H1 (cell line): Measurements from ENCODE around the gene LKAAEAR1. TPM values are rescaled to one million over a fixed set of nuclear protein-coding genes. Genes with fewer than 3 reads are reported as not detected.

ENCODE experiments used
- CTCF ChIA-PET: fragments of 300-600 bp; sonication (Branson Sonifier 250); formaldehyde crosslinking; loops from one replicate; lab custom pipeline; 2021; ENCODE audit not compliant: partially characterized antibody; lab: Charles Lee
- POLR2A ChIA-PET: fragments of 300-600 bp; sonication (Branson Sonifier 250); formaldehyde crosslinking; loops from one replicate; lab custom pipeline; 2021; ENCODE audit warnings: inconsistent platforms; ENCODE audit not compliant: partially characterized antibody; lab: Charles Lee
- DNase-seq, 2 experiments: peaks; one replicate each; pipeline versions ENCODE4 v3.0.0 to v3.0.0-alpha.2; 2010 to 2022; ENCODE audit warnings: low spot score in 2 of 2, low read depth in 1 of 2, mixed read lengths in 1 of 2
- FAIRE-seq: peaks from 2 replicates; lab custom pipeline; 2011; peaks lifted over from hg19 to GRCh38; lab: Jason Lieb, UNC
- H2AFZ ChIP-seq: 2 replicates; pipeline ENCODE4 v1.8.1; 2012; ENCODE audit warnings: low read length, inconsistent platforms
- H2AK5ac ChIP-seq: 2 replicates; pipeline ENCODE4 v1.6.1; 2013; ENCODE audit warnings: low read depth, low read length
- H2BK120ac ChIP-seq: replicated peaks from 2 replicates; pipeline ENCODE3; 2013; ENCODE audit warnings: low read depth, low read length, inconsistent platforms
- H2BK12ac ChIP-seq: 2 replicates; pipeline ENCODE4 v1.6.1; 2013; ENCODE audit warnings: low read depth, low read length
- H2BK15ac ChIP-seq: 2 replicates; pipeline ENCODE4 v1.6.1; 2013; ENCODE audit warnings: low read length
- H2BK20ac ChIP-seq: 2 replicates; pipeline ENCODE4 v1.6.1; 2013; ENCODE audit warnings: low read length
- H2BK5ac ChIP-seq: 2 replicates; pipeline ENCODE4 v1.6.1; 2013; ENCODE audit warnings: low read depth, low read length
- H3K14ac ChIP-seq: 2 replicates; pipeline ENCODE4 v1.6.1; 2013; ENCODE audit warnings: inconsistent platforms; ENCODE audit not compliant: insufficient read length
- H3K18ac ChIP-seq: 2 replicates; pipeline ENCODE4 v1.6.1; 2013; ENCODE audit warnings: low read length; ENCODE audit errors: extremely low read depth
- H3K23ac ChIP-seq: 2 replicates; pipeline ENCODE4 v1.6.1; 2013; ENCODE audit warnings: inconsistent platforms; ENCODE audit not compliant: insufficient read length
- H3K23me2 ChIP-seq: 2 replicates; pipeline ENCODE4 v1.6.1; 2013; ENCODE audit warnings: low read depth, low read length
- H3K27ac ChIP-seq: 2 replicates; pipeline ENCODE4 v1.6.1; 2011; ENCODE audit warnings: low read depth, low read length, inconsistent platforms
- H3K27me3 ChIP-seq, 4 experiments: replicated peaks in 1 of 4; 1 replicate in 1 of 4; 2 replicates in 3 of 4; pipeline versions ENCODE4 v1.6.1 to v1.8.1; 2011 to 2013; ENCODE audit warnings: low read length in 3 of 4, mild to moderate bottlenecking in 3 of 4, inconsistent platforms in 2 of 4, mixed read lengths in 2 of 4, moderate library complexity in 1 of 4; ENCODE audit not compliant: control insufficient read depth in 3 of 4, insufficient read depth in 3 of 4; ENCODE audit errors: extremely low read depth in 1 of 4
- H3K36me3 ChIP-seq, 4 experiments: 2 replicates each; pipeline versions ENCODE4 v1.6.1 to v1.8.1; 2011 to 2013; ENCODE audit warnings: mild to moderate bottlenecking in 4 of 4, low read length in 3 of 4, moderate library complexity in 2 of 4, control low read depth in 1 of 4, inconsistent platforms in 1 of 4; ENCODE audit not compliant: insufficient read depth in 4 of 4, control insufficient read depth in 2 of 4
- H3K4ac ChIP-seq: replicated peaks from 2 replicates; pipeline ENCODE3; 2013; ENCODE audit warnings: low read length, low read depth, mixed read lengths, inconsistent platforms; ENCODE audit not compliant: insufficient read length
- H3K4me1 ChIP-seq, 4 experiments: replicated peaks in 1 of 4; 1 replicate in 1 of 4; 2 replicates in 3 of 4; pipeline versions ENCODE4 v1.6.1 to v1.8.1; 2011 to 2013; ENCODE audit warnings: low read length in 3 of 4, inconsistent platforms in 2 of 4, mixed read lengths in 1 of 4; ENCODE audit not compliant: insufficient read depth in 4 of 4, control insufficient read depth in 3 of 4
- H3K4me2 ChIP-seq, 2 experiments: 2 replicates each; pipeline versions ENCODE4 v1.6.1 to v1.8.1; 2011 to 2013; ENCODE audit warnings: low read depth in 2 of 2, low read length in 2 of 2, control low read depth in 1 of 2, inconsistent platforms in 1 of 2, mild to moderate bottlenecking in 1 of 2; ENCODE audit not compliant: insufficient read depth in 1 of 2
- H3K4me3 ChIP-seq, 4 experiments: fragments of 200-600, 300-600 bp in 1 of 4; sonication (generic), shearing (Covaris generic), sonication (Bioruptor Twin) in 1 of 4; 2 replicates each; pipeline versions ENCODE4 v1.5.1 to v1.8.1; 2011 to 2016; ENCODE audit warnings: low read length in 4 of 4, low read depth in 3 of 4, control low read depth in 2 of 4, inconsistent platforms in 2 of 4, mild to moderate bottlenecking in 2 of 4, mixed read lengths in 1 of 4, moderate library complexity in 1 of 4; ENCODE audit not compliant: insufficient read depth in 2 of 4; ENCODE audit errors: extremely low read depth in 1 of 4
- H3K56ac ChIP-seq: replicated peaks from 2 replicates; pipeline ENCODE3; 2013; ENCODE audit warnings: low read depth, mild to moderate bottlenecking, mixed read lengths, low read length, inconsistent platforms; ENCODE audit not compliant: insufficient read length
- H3K79me1 ChIP-seq: 2 replicates; pipeline ENCODE4 v1.6.1; 2013; ENCODE audit warnings: low read depth, low read length, control low read depth
- H3K79me2 ChIP-seq, 2 experiments: 2 replicates each; pipeline versions ENCODE4 v1.6.1 to v1.8.1; 2012 to 2013; ENCODE audit warnings: low read length in 2 of 2, mild to moderate bottlenecking in 2 of 2, inconsistent platforms in 1 of 2; ENCODE audit not compliant: insufficient read depth in 2 of 2, control insufficient read depth in 1 of 2
- H3K9ac ChIP-seq, 4 experiments: replicated peaks in 1 of 4; 1 replicate in 1 of 4; 2 replicates in 3 of 4; pipeline versions ENCODE4 v1.6.1 to v1.8.1; 2011 to 2013; ENCODE audit warnings: low read depth in 3 of 4, low read length in 3 of 4, control low read depth in 2 of 4, mild to moderate bottlenecking in 2 of 4, moderate library complexity in 2 of 4, inconsistent platforms in 1 of 4; ENCODE audit errors: extremely low read depth in 1 of 4
- H3K9me3 ChIP-seq, 2 experiments: 2 replicates each; pipeline versions ENCODE4 v1.6.1 to v1.8.1; 2012 to 2013; ENCODE audit warnings: mild to moderate bottlenecking in 2 of 2, moderate library complexity in 2 of 2, control low read depth in 1 of 2, inconsistent platforms in 1 of 2, low read depth in 1 of 2, low read length in 1 of 2, mixed read lengths in 1 of 2; ENCODE audit not compliant: insufficient read depth in 2 of 2
- H4K20me1 ChIP-seq, 2 experiments: replicated peaks in 1 of 2; 2 replicates each; pipeline versions ENCODE3 to v1.8.1; 2011 to 2013; ENCODE audit warnings: inconsistent platforms in 2 of 2, low read length in 2 of 2, mild to moderate bottlenecking in 1 of 2; ENCODE audit not compliant: insufficient read depth in 2 of 2, control insufficient read depth in 1 of 2
- H4K5ac ChIP-seq: 2 replicates; pipeline ENCODE4 v1.6.1; 2013; ENCODE audit warnings: low read length, low read depth, mixed read lengths, inconsistent platforms; ENCODE audit not compliant: insufficient read length
- H4K8ac ChIP-seq: 2 replicates; pipeline ENCODE4 v1.8.0; 2013; ENCODE audit warnings: mild to moderate bottlenecking, moderate library complexity, low read length, inconsistent platforms; ENCODE audit not compliant: insufficient read depth; ENCODE audit errors: extremely low read depth
- H4K91ac ChIP-seq: replicated peaks from 2 replicates; pipeline ENCODE3; 2013; ENCODE audit warnings: low read length, mixed read lengths, inconsistent platforms; ENCODE audit not compliant: insufficient read length
- ATF3 ChIP-seq: IDR thresholded peaks from 2 replicates; pipeline ENCODE4 v1.6.1; 2011; ENCODE audit warnings: low read depth, mild to moderate bottlenecking, low read length; ENCODE audit not compliant: insufficient read depth
- BACH1 ChIP-seq: IDR thresholded peaks from 2 replicates; pipeline ENCODE4 v1.6.1; 2012; ENCODE audit warnings: low read length, improper control_type of control experiment
- CTBP2 ChIP-seq: IDR thresholded peaks from 2 replicates; pipeline ENCODE4 v1.7.0; 2011; ENCODE audit warnings: borderline replicate concordance, mild to moderate bottlenecking, moderate library complexity, mixed read lengths, low read length; ENCODE audit not compliant: insufficient read depth, insufficient read length
- GTF2F1 ChIP-seq: IDR thresholded peaks from 2 replicates; pipeline ENCODE4 v1.6.1; 2012; ENCODE audit warnings: low read depth, low read length, improper control_type of control experiment, borderline replicate concordance
- JUND ChIP-seq: IDR thresholded peaks from 2 replicates; pipeline ENCODE4 v1.6.1; 2011; ENCODE audit warnings: mild to moderate bottlenecking, improper control_type of control experiment, low read length
- KDM4A ChIP-seq: IDR thresholded peaks from one replicate; pipeline ENCODE4 v1.7.1; 2012; ENCODE audit warnings: low read depth, mild to moderate bottlenecking, moderate library complexity, low read length, inconsistent platforms; ENCODE audit not compliant: severe bottlenecking
- RXRA ChIP-seq: IDR thresholded peaks from 2 replicates; pipeline ENCODE4 v1.6.1; 2011; ENCODE audit warnings: low read depth, mild to moderate bottlenecking, low read length, moderate library complexity; ENCODE audit not compliant: insufficient read depth
- SIN3A ChIP-seq, 2 experiments: IDR thresholded peaks in 1 of 2; conservative IDR thresholded peaks in 1 of 2; 2 replicates each; pipeline ENCODE4 v1.6.1; 2011 to 2012; ENCODE audit warnings: low read length in 2 of 2, improper control_type of control experiment in 1 of 2, low read depth in 1 of 2, mild to moderate bottlenecking in 1 of 2
- WGBS, 2 experiments: shearing (Covaris generic) in 1 of 2; methylation state at CpG; one replicate each; pipeline versions ENCODE4 v1.1.6 to v1.1.7; 2013 to 2015; ENCODE audit warnings: low lambda C conversion rate in 2 of 2, mixed read lengths in 2 of 2, inconsistent platforms in 1 of 2, low coverage in 1 of 2, missing lambda C conversion rate in 1 of 2; ENCODE audit not compliant: insufficient replicate concordance in 2 of 2, insufficient coverage in 1 of 2, insufficient read length in 1 of 2; ENCODE audit errors: extremely low coverage in 1 of 2, missing lambda C conversion rate in 1 of 2; 5-methylcytosine and 5-hydroxymethylcytosine counted together
- polyA plus RNA-seq, 7 experiments: library from polyadenylated mRNA; depleted of rRNA in 3 of 7; stranded (reverse) in 5 of 7; unstranded in 2 of 7; fragments of >200 nt in 5 of 7; fragments of 200-250 nt in 2 of 7; gene quantifications; 1 replicate in 5 of 7; 2 replicates in 1 of 7; 4 replicates in 1 of 7; pipeline versions ENCODE4 v1.2.1 to v1.2.3, GENCODE V29; 2011 to 2013; ENCODE audit warnings: missing spikeins in 2 of 7, mixed read lengths in 2 of 7
- total RNA-seq: library from RNA; stranded (reverse); fragmentation: NEBNext Ultra II Directional; extraction: Animal tissue kit (Norgen Biotek cat#: 25700); gene quantifications from 2 replicates; pipeline ENCODE4 v1.2.1, GENCODE V29; 2021
- TF ChIP-seq, protein P1 (sequence below), 3 experiments: IDR thresholded peaks; 1 replicate in 2 of 3; 2 replicates in 1 of 3; pipeline versions ENCODE4 v1.5.1 to v1.6.1; 2011; ENCODE audit warnings: low read length in 3 of 3, mild to moderate bottlenecking in 3 of 3, inconsistent platforms in 2 of 3, low read depth in 1 of 3, moderate library complexity in 1 of 3; ENCODE audit not compliant: insufficient read depth in 1 of 3; ENCODE audit errors: control extremely low read depth in 1 of 3
- TF ChIP-seq, protein P2 (sequence below): IDR thresholded peaks from 2 replicates; pipeline ENCODE4 v1.6.1; 2012; ENCODE audit warnings: inconsistent platforms

Gene LKAAEAR1
- total and polyA plus RNA-seq, 2 of the 8 experiments (the other 6 are each of a cell fraction or from before 2014, with no cell fraction given), result 0.41 to 0.53 TPM

GRCh38 chr20:64100566-64100888 lies 16.3 kb upstream of the LKAAEAR1 start:
- Histone ChIP-seq H3K79me1 (no peaks in the 10 kb centered on the region; the same call in 1 of the 2 replicates), H3K56ac (no peak overlapping the region), H2BK5ac (no peak overlapping the region), H3K23ac (no peak overlapping the region), H3K4me3 (no peak overlapping the region), H3K14ac (no peak overlapping the region), H3K23me2 (peaks cover 7% of the 10 kb centered on the region; the same call in 1 of the 2 replicates), H2BK20ac (no peak overlapping the region), H3K4me1 (peaks cover 0 to 8% (median 3%) of the 10 kb centered on the region in 4 experiments; a peak in 3 of 7 replicates), H3K36me3 (no peaks in the 10 kb centered on the region), H3K9ac (no peak overlapping the region), H3K27ac (no peak overlapping the region), H4K5ac (no peak overlapping the region), H2BK15ac (no peak overlapping the region), H4K91ac (no peak overlapping the region), H2BK12ac (no peak overlapping the region), H2BK120ac (no peak overlapping the region), H3K79me2 (no peaks in the 10 kb centered on the region), H3K4me2 (no peak overlapping the region), H3K4ac (no peak overlapping the region), H2AK5ac (no peak overlapping the region), H3K27me3 (peaks cover 2 to 26% (median 21%) of the 10 kb centered on the region in 4 experiments), H4K20me1 (peaks cover 0 to 4% of the 10 kb centered on the region in 2 experiments), H3K9me3 (no peaks in the 10 kb centered on the region), H2AFZ (no peak overlapping the region), H4K8ac (no peak overlapping the region), H3K18ac (no peak overlapping the region)
- ChIA-PET CTCF (interaction anchor here (1.2 to 5.0 kb wide), 4 partner anchors 9 to 172 kb away, joined by 3 to 41 read pairs (median 12); partner anchors contain the start of gene LKAAEAR1), POLR2A (no interaction called here)
- 76% methylated on average over 4 of the region's 4 CpGs; no CpG with 5 or more reads in 1 of the 2 experiments for WGBS, 2 experiments
- no peak for DNase-seq
- FAIRE-seq, result no peak
- TF ChIP-seq GTF2F1 (no peak), CTBP2 (no peak), JUND (no peak), SIN3A (conservative IDR thresholded peaks at IDR 0.05 in 1 of 2, IDR thresholded peaks at IDR 0.05 in 1 of 2; ENCODE audit: low read depth in 1 of 2, low read length in 2 of 2) (no peak), BACH1 (no peak), ATF3 (no peak), KDM4A (no peak), RXRA (no peak)
- TF ChIP-seq, protein P1, sequence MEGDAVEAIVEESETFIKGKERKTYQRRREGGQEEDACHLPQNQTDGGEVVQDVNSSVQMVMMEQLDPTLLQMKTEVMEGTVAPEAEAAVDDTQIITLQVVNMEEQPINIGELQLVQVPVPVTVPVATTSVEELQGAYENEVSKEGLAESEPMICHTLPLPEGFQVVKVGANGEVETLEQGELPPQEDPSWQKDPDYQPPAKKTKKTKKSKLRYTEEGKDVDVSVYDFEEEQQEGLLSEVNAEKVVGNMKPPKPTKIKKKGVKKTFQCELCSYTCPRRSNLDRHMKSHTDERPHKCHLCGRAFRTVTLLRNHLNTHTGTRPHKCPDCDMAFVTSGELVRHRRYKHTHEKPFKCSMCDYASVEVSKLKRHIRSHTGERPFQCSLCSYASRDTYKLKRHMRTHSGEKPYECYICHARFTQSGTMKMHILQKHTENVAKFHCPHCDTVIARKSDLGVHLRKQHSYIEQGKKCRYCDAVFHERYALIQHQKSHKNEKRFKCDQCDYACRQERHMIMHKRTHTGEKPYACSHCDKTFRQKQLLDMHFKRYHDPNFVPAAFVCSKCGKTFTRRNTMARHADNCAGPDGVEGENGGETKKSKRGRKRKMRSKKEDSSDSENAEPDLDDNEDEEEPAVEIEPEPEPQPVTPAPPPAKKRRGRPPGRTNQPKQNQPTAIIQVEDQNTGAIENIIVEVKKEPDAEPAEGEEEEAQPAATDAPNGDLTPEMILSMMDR (IDR thresholded peaks at IDR 0.05; ENCODE audit: control extremely low read depth in 1 of 3, insufficient read depth in 1 of 3, low read depth in 1 of 3, low read length in 3 of 3), result no peak
- TF ChIP-seq, protein P2, sequence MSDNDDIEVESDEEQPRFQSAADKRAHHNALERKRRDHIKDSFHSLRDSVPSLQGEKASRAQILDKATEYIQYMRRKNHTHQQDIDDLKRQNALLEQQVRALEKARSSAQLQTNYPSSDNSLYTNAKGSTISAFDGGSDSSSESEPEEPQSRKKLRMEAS, result no peak
